Stimulated activated CD4-positive, alpha-beta T cell treated with anti-CD3 and anti-CD28 coated beads, Interleukin-1b, Interleukin-23, amount 100 ng/mL, for 1 hour (primary cell): Measurements from ENCODE around the gene KSR1.
"Not testable (repeated sequence)": the region's sequence is repeated elsewhere in the genome, so short reads cannot be mapped to it uniquely, and the experiment has no call there.

Source experiments
- DNase-seq, 2 donors: peaks; one replicate each; pipeline ENCODE4 v3.0.0-alpha.2; 2020; ENCODE audit warnings: low read depth in 2 of 2

KSR1 gene

GRCh38 chr17:27656620-27657019, 200.4 kb downstream of the KSR1 start:
- not testable (repeated sequence) for DNase-seq

GRCh38 chr17:27657620-27658019, 201.4 kb downstream of the KSR1 start:
- no peak for DNase-seq

GRCh38 chr17:27659683-27660082, 203.4 kb downstream of the KSR1 start:
- DNase-seq = no peak

GRCh38 chr17:27660436-27660835, 204.2 kb downstream of the KSR1 start:
- DNase-seq = no peak

GRCh38 chr17:27663936-27664605, 207.8 kb downstream of the KSR1 start:
- no peak for DNase-seq

- no peak for DNase-seq
Measured at GRCh38 chr17:27664606-27664965, 208.3 kb downstream of the KSR1 start.

- no peak for DNase-seq
Measured at GRCh38 chr17:27665549-27665948, 209.3 kb downstream of the KSR1 start.

GRCh38 chr17:27666270-27666669, 210.0 kb downstream of the KSR1 start:
- DNase-seq = not testable (repeated sequence)

GRCh38 chr17:27666831-27667560, 210.7 kb downstream of the KSR1 start:
- no peak for DNase-seq

GRCh38 chr17:27667656-27668487, 211.6 kb downstream of the KSR1 start:
- no peak for DNase-seq

GRCh38 chr17:27668488-27668823, 212.2 kb downstream of the KSR1 start:
- no peak for DNase-seq

- no peak for DNase-seq
Measured at GRCh38 chr17:27669136-27669535, 212.9 kb downstream of the KSR1 start.

GRCh38 chr17:27669850-27670249, 213.6 kb downstream of the KSR1 start:
- DNase-seq = no peak

GRCh38 chr17:27670791-27671590, 214.7 kb downstream of the KSR1 start:
- DNase-seq = no peak

- no peak for DNase-seq
Measured at GRCh38 chr17:27671591-27671910, 215.3 kb downstream of the KSR1 start.

- DNase-seq = not testable (repeated sequence)
Measured at GRCh38 chr17:27671977-27672480, 215.8 kb downstream of the KSR1 start.

GRCh38 chr17:27674335-27674734, 218.1 kb downstream of the KSR1 start:
- no peak for DNase-seq
